Measurements from ENCODE around the gene ESYT2. TPM values are rescaled to one million over a fixed set of nuclear protein-coding genes. Genes with fewer than 3 reads are reported as not detected.

ESYT2 gene
- total RNA-seq, 1 experiment from 2014 or later: 78.6 TPM

DNA sequence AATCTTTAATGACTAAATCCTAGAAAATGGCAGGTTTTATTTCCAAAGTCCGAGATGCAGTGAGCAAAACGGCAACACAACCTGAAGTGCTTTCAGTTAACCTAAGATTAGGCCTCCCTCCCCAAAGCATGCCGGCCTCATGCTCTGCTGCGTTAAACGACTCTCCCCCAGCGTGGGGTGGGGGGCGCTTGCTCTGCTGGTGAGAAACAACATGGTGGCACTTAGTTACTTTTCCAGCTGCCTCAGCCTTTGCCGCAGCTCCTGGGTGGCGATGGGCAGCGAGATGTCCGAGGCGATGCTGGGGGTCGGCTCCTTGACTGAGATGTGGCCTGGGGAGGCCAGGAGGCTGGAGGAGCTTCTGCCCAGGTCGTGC, 88.0 kb downstream of the ESYT2 start:
- ChIA-PET POLR2A (no interaction called here), CTCF (interaction anchor here (0.8 kb wide), 1 partner anchor 223 kb away, joined by 3 read pairs; no protein-coding TSS in a partner anchor)
- no TSS peak for BruUV-seq (replicated peaks)
- Mint-ChIP-seq H3K4me3 (ENCODE audit: unreplicated experiment) (no peak overlapping the region), H3K27me3 (ENCODE audit: insufficient read depth, unreplicated experiment) (no peaks in the 10 kb centered on the region), H3K27ac (ENCODE audit: low read depth, unreplicated experiment) (peak overlapping the region; percentile 24), H3K36me3 (ENCODE audit: insufficient read depth, unreplicated experiment) (peaks cover 98% of the 10 kb centered on the region), H3K4me1 (ENCODE audit: insufficient read depth, unreplicated experiment) (no peaks in the 10 kb centered on the region), H3K9me3 (ENCODE audit: unreplicated experiment) (no peaks in the 10 kb centered on the region)
- intact Hi-C loops (cut with micrococcal nuclease): no loop called here
- no peak for DNase-seq (ENCODE audit: unreplicated experiment)
- TF ChIP-seq CTCF (IDR thresholded peaks at IDR 0.05; ENCODE audit: unreplicated experiment): no peak

DNA sequence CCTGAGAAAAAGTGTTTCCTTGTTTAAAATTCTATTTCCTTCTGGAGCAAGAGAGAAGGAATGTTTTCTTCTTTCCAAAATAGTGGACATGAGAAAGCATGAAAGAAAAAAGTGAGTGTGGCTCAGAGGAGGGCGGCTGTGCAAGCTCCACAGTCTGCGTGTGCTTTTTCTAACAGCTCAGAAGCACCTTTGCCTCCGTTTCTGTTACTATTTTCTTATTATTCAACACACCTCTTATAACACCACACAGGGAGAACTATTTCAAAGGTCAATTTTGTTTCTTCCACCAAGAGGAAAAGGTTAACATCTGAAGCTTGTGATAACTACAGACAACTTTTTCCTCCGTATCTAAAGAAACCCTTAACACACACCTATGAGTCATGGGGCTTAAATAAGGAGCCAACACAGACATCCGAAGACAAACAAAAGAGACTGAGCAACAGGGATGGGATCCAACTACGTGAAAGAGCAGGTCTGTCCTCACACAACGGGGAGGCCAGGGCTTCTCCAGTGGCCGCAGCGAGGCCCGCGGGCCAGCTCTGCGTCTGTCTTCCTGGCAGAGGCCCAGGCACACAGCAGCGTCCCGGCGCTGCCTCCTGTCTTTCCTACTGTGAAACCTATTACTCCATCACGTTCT, 88.5 kb downstream of the ESYT2 start:
- Mint-ChIP-seq H3K4me3 (ENCODE audit: unreplicated experiment) (no peak overlapping the region), H3K4me1 (ENCODE audit: insufficient read depth, unreplicated experiment) (no peaks in the 10 kb centered on the region), H3K27ac (ENCODE audit: low read depth, unreplicated experiment) (peak overlapping the region; percentile 24), H3K27me3 (ENCODE audit: insufficient read depth, unreplicated experiment) (no peaks in the 10 kb centered on the region), H3K36me3 (ENCODE audit: insufficient read depth, unreplicated experiment) (peaks cover 98% of the 10 kb centered on the region), H3K9me3 (ENCODE audit: unreplicated experiment) (no peaks in the 10 kb centered on the region)
- CTCF ChIA-PET: interaction anchor here (0.7 kb wide), 1 partner anchor 42 kb away, joined by 3 read pairs; no protein-coding TSS in a partner anchor
- intact Hi-C loops (cut with micrococcal nuclease): no loop called here
- no TSS peak for BruUV-seq (replicated peaks)
- TF ChIP-seq CTCF (IDR thresholded peaks at IDR 0.05; ENCODE audit: unreplicated experiment): no peak
- DNase-seq (ENCODE audit: unreplicated experiment): peak; percentile 95
- POLR2A ChIA-PET: interaction anchor here (0.6 to 1.6 kb wide), 2 partner anchors 82 to 139 kb away, joined by 3 read pairs; no protein-coding TSS in a partner anchor

DNA sequence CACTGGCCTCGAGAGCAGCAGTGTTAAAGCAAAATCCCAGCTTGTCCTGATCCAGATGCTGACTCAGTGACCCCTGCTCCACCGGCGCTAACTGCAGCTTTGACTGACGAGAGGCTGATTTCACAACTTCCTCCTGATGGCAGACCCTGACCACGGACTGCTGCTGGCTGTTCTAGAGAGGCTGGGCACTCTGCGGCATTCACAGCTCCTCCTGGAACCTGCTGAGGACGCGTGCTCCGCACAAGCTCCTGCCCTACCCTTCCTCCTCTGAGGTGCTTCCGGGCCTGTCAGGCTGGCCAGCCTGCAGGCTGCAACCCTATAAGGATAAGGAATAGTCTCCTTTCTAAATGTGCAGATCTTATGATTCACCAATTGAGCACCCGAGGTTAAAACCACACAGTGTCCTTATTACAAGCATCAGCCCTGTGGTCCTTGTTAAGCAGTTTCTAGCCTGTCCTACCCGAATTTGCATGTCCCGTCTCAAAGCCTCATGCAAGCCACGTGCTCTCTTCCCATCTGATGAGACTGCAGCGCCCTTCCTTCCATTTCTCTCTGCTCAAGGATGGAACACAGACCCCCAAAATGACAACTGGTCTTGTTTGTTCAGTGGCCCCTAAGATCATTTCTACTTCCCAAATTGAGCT, 89.2 kb downstream of the ESYT2 start:
- ChIA-PET POLR2A (interaction anchor here (0.6 to 1.6 kb wide), 2 partner anchors 82 to 139 kb away, joined by 3 read pairs; no protein-coding TSS in a partner anchor), CTCF (interaction anchor here (0.7 kb wide), 1 partner anchor 43 kb away, joined by 3 read pairs; no protein-coding TSS in a partner anchor)
- intact Hi-C loops (cut with micrococcal nuclease): no loop called here
- no peak for TF ChIP-seq CTCF (IDR thresholded peaks at IDR 0.05; ENCODE audit: unreplicated experiment)
- no TSS peak for BruUV-seq (replicated peaks)
- no peaks in the 10 kb centered on the region for H3K4me1 Mint-ChIP-seq (ENCODE audit: insufficient read depth, unreplicated experiment)
- H3K27me3 Mint-ChIP-seq (ENCODE audit: insufficient read depth, unreplicated experiment): no peaks in the 10 kb centered on the region
- H3K27ac Mint-ChIP-seq (ENCODE audit: low read depth, unreplicated experiment): peak overlapping the region; percentile 24
- DNase-seq (ENCODE audit: unreplicated experiment): peak; percentile 87
- peaks cover 98% of the 10 kb centered on the region for H3K36me3 Mint-ChIP-seq (ENCODE audit: insufficient read depth, unreplicated experiment)
- H3K4me3 Mint-ChIP-seq (ENCODE audit: unreplicated experiment): no peak overlapping the region
- H3K9me3 Mint-ChIP-seq (ENCODE audit: unreplicated experiment): no peaks in the 10 kb centered on the region

DNA sequence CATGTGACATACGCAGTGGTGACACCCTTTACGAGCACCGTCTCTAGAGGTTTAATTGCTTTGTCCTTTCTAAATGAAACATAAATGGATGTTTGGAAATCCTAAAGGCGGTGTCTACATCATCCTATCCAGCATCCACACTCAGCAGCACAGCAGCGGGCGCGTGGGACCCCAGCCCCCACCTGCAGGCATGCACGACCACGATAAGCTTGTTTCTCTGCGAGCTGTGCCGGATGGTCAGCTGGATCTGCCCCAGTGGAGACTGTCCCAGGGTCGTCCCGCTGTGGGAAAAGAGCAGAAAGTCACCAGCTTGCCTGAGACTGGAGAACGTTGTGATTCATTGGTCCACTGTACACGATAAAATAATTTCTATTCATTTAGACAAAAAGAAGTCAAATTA, 90.5 kb downstream of the ESYT2 start:
- Mint-ChIP-seq H3K27me3 (ENCODE audit: insufficient read depth, unreplicated experiment) (no peaks in the 10 kb centered on the region), H3K4me3 (ENCODE audit: unreplicated experiment) (no peak overlapping the region), H3K36me3 (ENCODE audit: insufficient read depth, unreplicated experiment) (peaks cover 99% of the 10 kb centered on the region), H3K9me3 (ENCODE audit: unreplicated experiment) (no peaks in the 10 kb centered on the region), H3K27ac (ENCODE audit: low read depth, unreplicated experiment) (no peak overlapping the region), H3K4me1 (ENCODE audit: insufficient read depth, unreplicated experiment) (no peaks in the 10 kb centered on the region)
- DNase-seq (ENCODE audit: unreplicated experiment): no peak
- intact Hi-C loops (cut with micrococcal nuclease): no loop called here
- no TSS peak for BruUV-seq (replicated peaks)
- POLR2A ChIA-PET: no interaction called here
- CTCF ChIA-PET: no interaction called here
- TF ChIP-seq CTCF (IDR thresholded peaks at IDR 0.05; ENCODE audit: unreplicated experiment): no peak

Data from MCF 10A (cell line).